Osteoblast (primary cell): ENCODE data around the gene RBP5. TPM values are rescaled to one million over a fixed set of nuclear protein-coding genes. Genes with fewer than 3 reads are reported as not detected.

Source experiments
- DNase-seq: peaks from one replicate; pipeline ENCODE4 v3.0.0; 2011; ENCODE audit warnings: low spot score, mixed read lengths; ENCODE audit not compliant: insufficient read length; ENCODE audit errors: missing footprints
- H2AFZ ChIP-seq: 2 replicates; pipeline ENCODE4 v1.6.0; 2011; ENCODE audit warnings: mild to moderate bottlenecking, low read length
- H3K27ac ChIP-seq: 2 replicates; pipeline ENCODE4 v1.5.1; 2011; ENCODE audit warnings: mild to moderate bottlenecking, low read depth, low read length, moderate library complexity
- H3K27me3 ChIP-seq: 2 replicates; pipeline ENCODE4 v1.6.0; 2012; ENCODE audit warnings: mild to moderate bottlenecking, control low read depth, inconsistent platforms, low read length, moderate library complexity; ENCODE audit not compliant: insufficient read depth
- H3K36me3 ChIP-seq: 2 replicates; pipeline ENCODE4 v1.5.1; 2011; ENCODE audit warnings: mild to moderate bottlenecking, low read length, control low read depth, moderate library complexity; ENCODE audit not compliant: insufficient read depth
- H3K4me1 ChIP-seq: 2 replicates; pipeline ENCODE4 v1.5.1; 2011; ENCODE audit warnings: mild to moderate bottlenecking, low read length, control low read depth, moderate library complexity; ENCODE audit not compliant: insufficient read depth
- H3K4me2 ChIP-seq: 2 replicates; pipeline ENCODE4 v1.6.0; 2011; ENCODE audit warnings: mild to moderate bottlenecking, low read length; ENCODE audit not compliant: insufficient read depth
- H3K4me3 ChIP-seq: fragments of 200-600 bp; sonication (generic); 3 replicates; pipeline ENCODE4 v1.5.1; 2012; ENCODE audit warnings: mild to moderate bottlenecking, low read length, inconsistent platforms; ENCODE audit not compliant: insufficient read depth
- H3K79me2 ChIP-seq: 2 replicates; pipeline ENCODE4 v1.6.0; 2012; ENCODE audit warnings: mild to moderate bottlenecking, low read length, control low read depth, inconsistent platforms; ENCODE audit not compliant: insufficient read depth
- H3K9me3 ChIP-seq: 2 replicates; pipeline ENCODE4 v1.5.1; 2011; ENCODE audit warnings: low read depth, low read length, control low read depth
- H4K20me1 ChIP-seq: 2 replicates; pipeline ENCODE4 v1.6.0; 2012; ENCODE audit warnings: mild to moderate bottlenecking, low read length, control low read depth; ENCODE audit not compliant: insufficient read depth
- CTCF ChIP-seq: IDR thresholded peaks from 2 replicates; pipeline ENCODE4 v1.5.1; 2011; ENCODE audit warnings: mild to moderate bottlenecking, low read depth, low read length, moderate library complexity; ENCODE audit errors: extremely low read depth
- total RNA-seq: library from RNA; depleted of rRNA; stranded (reverse); fragments of >200 nt; gene quantifications from 2 replicates; pipeline ENCODE4 v1.2.3, GENCODE V29; 2012

The RBP5 gene
- total RNA-seq, 1 donor = not detected

- H3K27ac ChIP-seq = no peak overlapping the region
- peaks cover 13% of the 10 kb centered on the region for H4K20me1 ChIP-seq
- peaks cover 25% of the 10 kb centered on the region for H3K4me1 ChIP-seq
- H3K4me2 ChIP-seq = no peak overlapping the region
- H3K4me3 ChIP-seq = no peak overlapping the region
- DNase-seq = no peak
- H3K9me3 ChIP-seq = no peaks in the 10 kb centered on the region
- H2AFZ ChIP-seq = no peak overlapping the region
- TF ChIP-seq CTCF = no peak
- H3K27me3 ChIP-seq = no peaks in the 10 kb centered on the region
- H3K36me3 ChIP-seq = peaks cover 5% of the 10 kb centered on the region
- peaks cover 32% of the 10 kb centered on the region for H3K79me2 ChIP-seq
Measured at GRCh38 chr12:7106082-7106481, 22.6 kb downstream of the RBP5 start.

- Histone ChIP-seq H2AFZ (no peak overlapping the region), H3K27ac (no peak overlapping the region), H3K27me3 (no peaks in the 10 kb centered on the region), H3K4me2 (no peak overlapping the region), H3K4me3 (no peak overlapping the region), H3K4me1 (peaks cover 22% of the 10 kb centered on the region), H3K9me3 (no peaks in the 10 kb centered on the region), H4K20me1 (peaks cover 13% of the 10 kb centered on the region), H3K79me2 (peaks cover 29% of the 10 kb centered on the region), H3K36me3 (peaks cover 15% of the 10 kb centered on the region)
- no peak for TF ChIP-seq CTCF
- peak; percentile 58 for DNase-seq
Measured at GRCh38 chr12:7103837-7104584, 24.7 kb downstream of the RBP5 start.

- H3K27me3 ChIP-seq = no peaks in the 10 kb centered on the region
- no peak overlapping the region for H3K27ac ChIP-seq
- TF ChIP-seq CTCF = no peak
Measured at GRCh38 chr12:7102582-7102981, 26.1 kb downstream of the RBP5 start.

GRCh38 chr12:7101694-7102131 lies 27.0 kb downstream of the RBP5 start:
- Histone ChIP-seq H3K4me3 (peak overlapping the region; percentile 15), H3K27ac (peak overlapping the region; percentile 10), H3K4me1 (peaks cover 14% of the 10 kb centered on the region), H3K9me3 (no peaks in the 10 kb centered on the region), H3K4me2 (peak overlapping the region; percentile 42), H2AFZ (peak overlapping the region; percentile 47), H3K27me3 (no peaks in the 10 kb centered on the region), H4K20me1 (peaks cover 13% of the 10 kb centered on the region), H3K36me3 (peaks cover 21% of the 10 kb centered on the region), H3K79me2 (peaks cover 12% of the 10 kb centered on the region)
- no peak for TF ChIP-seq CTCF
- DNase-seq = no peak

More at GRCh38 chr12:7102582-7102981, 26.1 kb downstream of the RBP5 start:
- Histone ChIP-seq H3K79me2 (peaks cover 18% of the 10 kb centered on the region), H4K20me1 (peaks cover 13% of the 10 kb centered on the region), H2AFZ (no peak overlapping the region), H3K9me3 (no peaks in the 10 kb centered on the region), H3K4me1 (peaks cover 15% of the 10 kb centered on the region), H3K4me2 (no peak overlapping the region), H3K36me3 (peaks cover 21% of the 10 kb centered on the region), H3K4me3 (no peak overlapping the region)
- DNase-seq = no peak
